ENCODE results near the gene CFTR. TPM values are rescaled to one million over a fixed set of nuclear protein-coding genes. Genes with fewer than 3 reads are reported as not detected.

The CFTR gene
- total RNA-seq, 1 experiment from 2014 or later = 130 TPM

GRCh38 chr7:117562759-117563158, 82.9 kb downstream of the CFTR start:
- no peak for TF ChIP-seq CTCF (IDR thresholded peaks at IDR 0.05; ENCODE audit: insufficient read depth in 1 of 2, low read depth in 1 of 2, low read length in 1 of 2, severe bottlenecking in 1 of 2, unreplicated experiment in 1 of 2)
- H3K9me3 ChIP-seq = no peaks in the 10 kb centered on the region
- ChIA-PET CTCF (no interaction called here), POLR2A (interaction anchor here (0.6 kb wide), 1 partner anchor 27 kb away, joined by 11 read pairs; no protein-coding TSS in a partner anchor)
- no peak overlapping the region for H3K4me3 Mint-ChIP-seq (ENCODE audit: unreplicated experiment)
- intact Hi-C loops (cut with micrococcal nuclease; ENCODE audit: unreplicated experiment) = no loop called here
- BruUV-seq (replicated peaks) = no TSS peak
- H3K9me3 Mint-ChIP-seq (ENCODE audit: unreplicated experiment) = no peaks in the 10 kb centered on the region
- H3K27me3 Mint-ChIP-seq (ENCODE audit: insufficient read depth, unreplicated experiment) = no peaks in the 10 kb centered on the region
- no peak for DNase-seq
- H3K36me3 Mint-ChIP-seq (ENCODE audit: insufficient read depth, unreplicated experiment) = peaks cover 55% of the 10 kb centered on the region
- H3K4me3 ChIP-seq (ENCODE audit: low read depth, low read length) = no peak overlapping the region
- peaks cover 21% of the 10 kb centered on the region for H3K4me1 Mint-ChIP-seq (ENCODE audit: low read depth, unreplicated experiment)
- H3K4me1 ChIP-seq = peaks cover 42% of the 10 kb centered on the region
- no peaks in the 10 kb centered on the region for H3K27me3 ChIP-seq (replicated peaks; ENCODE audit: control insufficient read depth, insufficient read depth, low read length)
- H3K27ac Mint-ChIP-seq (ENCODE audit: unreplicated experiment) = peak overlapping the region; percentile 52
- H3K36me3 ChIP-seq (ENCODE audit: control insufficient read depth, insufficient read depth, low read length) = peaks cover 3% of the 10 kb centered on the region; the same call in 1 of the 2 replicates

- H3K27me3 ChIP-seq (replicated peaks; ENCODE audit: control insufficient read depth, insufficient read depth, low read length) = no peaks in the 10 kb centered on the region
- H3K9me3 ChIP-seq = no peaks in the 10 kb centered on the region
- CTCF ChIA-PET = no interaction called here
- intact Hi-C loops (cut with micrococcal nuclease; ENCODE audit: unreplicated experiment) = no loop called here
- Mint-ChIP-seq H3K27me3 (ENCODE audit: insufficient read depth, unreplicated experiment) (no peaks in the 10 kb centered on the region), H3K4me1 (ENCODE audit: low read depth, unreplicated experiment) (peaks cover 21% of the 10 kb centered on the region), H3K9me3 (ENCODE audit: unreplicated experiment) (no peaks in the 10 kb centered on the region), H3K27ac (ENCODE audit: unreplicated experiment) (no peak overlapping the region), H3K4me3 (ENCODE audit: unreplicated experiment) (no peak overlapping the region), H3K36me3 (ENCODE audit: insufficient read depth, unreplicated experiment) (peaks cover 42% of the 10 kb centered on the region)
- H3K4me1 ChIP-seq = peaks cover 42% of the 10 kb centered on the region
- POLR2A ChIA-PET = no interaction called here
- TF ChIP-seq CTCF (IDR thresholded peaks at IDR 0.05; ENCODE audit: insufficient read depth in 1 of 2, low read depth in 1 of 2, low read length in 1 of 2, severe bottlenecking in 1 of 2, unreplicated experiment in 1 of 2) = no peak
- BruUV-seq (replicated peaks) = no TSS peak
- no peak for DNase-seq
- no peak overlapping the region for H3K4me3 ChIP-seq (ENCODE audit: low read depth, low read length)
- peaks cover 3% of the 10 kb centered on the region; the same call in 1 of the 2 replicates for H3K36me3 ChIP-seq (ENCODE audit: control insufficient read depth, insufficient read depth, low read length)
Observed at GRCh38 chr7:117564080-117564479, 84.3 kb downstream of the CFTR start.

GRCh38 chr7:117564627-117565026, 84.8 kb downstream of the CFTR start:
- peaks cover 21% of the 10 kb centered on the region for H3K4me1 Mint-ChIP-seq (ENCODE audit: low read depth, unreplicated experiment)
- no peak for TF ChIP-seq CTCF (IDR thresholded peaks at IDR 0.05; ENCODE audit: insufficient read depth in 1 of 2, low read depth in 1 of 2, low read length in 1 of 2, severe bottlenecking in 1 of 2, unreplicated experiment in 1 of 2)
- CTCF ChIA-PET = no interaction called here
- peaks cover 42% of the 10 kb centered on the region for H3K4me1 ChIP-seq
- DNase-seq = no peak
- no TSS peak for BruUV-seq (replicated peaks)
- H3K27me3 Mint-ChIP-seq (ENCODE audit: insufficient read depth, unreplicated experiment) = no peaks in the 10 kb centered on the region
- peaks cover 37% of the 10 kb centered on the region for H3K36me3 Mint-ChIP-seq (ENCODE audit: insufficient read depth, unreplicated experiment)
- H3K36me3 ChIP-seq (ENCODE audit: control insufficient read depth, insufficient read depth, low read length) = peaks cover 3% of the 10 kb centered on the region; the same call in 1 of the 2 replicates
- intact Hi-C loops (cut with micrococcal nuclease; ENCODE audit: unreplicated experiment) = no loop called here
- H3K4me3 ChIP-seq (ENCODE audit: low read depth, low read length) = no peak overlapping the region
- H3K4me3 Mint-ChIP-seq (ENCODE audit: unreplicated experiment) = no peak overlapping the region
- no peaks in the 10 kb centered on the region for H3K9me3 Mint-ChIP-seq (ENCODE audit: unreplicated experiment)
- POLR2A ChIA-PET = no interaction called here
- no peaks in the 10 kb centered on the region for H3K9me3 ChIP-seq
- H3K27ac Mint-ChIP-seq (ENCODE audit: unreplicated experiment) = no peak overlapping the region
- H3K27me3 ChIP-seq (replicated peaks; ENCODE audit: control insufficient read depth, insufficient read depth, low read length) = no peaks in the 10 kb centered on the region
